Measurements from ENCODE around the gene RHEB. TPM values are rescaled to one million over a fixed set of nuclear protein-coding genes. Genes with fewer than 3 reads are reported as not detected.

The RHEB gene
- total RNA-seq, 1 experiment from 2014 or later: 87.0 TPM

DNA sequence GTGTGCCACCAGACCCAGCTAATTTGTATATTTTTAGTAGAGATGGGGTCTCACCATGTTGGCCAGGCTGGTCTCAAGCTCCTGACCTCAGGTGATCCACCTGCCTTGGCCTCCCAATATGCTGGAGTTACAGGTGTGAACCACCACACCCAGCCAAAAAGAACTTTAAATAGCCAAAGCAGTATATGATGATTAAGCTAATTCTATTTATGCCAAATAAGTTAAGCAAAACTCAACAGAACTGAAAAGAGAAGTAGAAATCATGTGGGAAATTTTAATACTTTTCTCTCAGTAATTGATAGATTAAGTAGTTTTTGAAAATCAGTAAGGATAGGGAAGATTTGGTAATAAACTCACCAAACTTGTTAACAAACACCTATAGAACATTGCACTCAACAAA, 24.5 kb upstream of the RHEB start:
- Histone ChIP-seq H3K4me1 (ENCODE audit: insufficient read depth, low read length) (no peaks in the 10 kb centered on the region), H3F3A (ENCODE audit: low read length, unreplicated experiment) (no peaks in the 10 kb centered on the region), H3K27me3 (ENCODE audit: low read length) (no peaks in the 10 kb centered on the region), H3K79me2 (ENCODE audit: low read length) (no peaks in the 10 kb centered on the region), H3K9me2 (replicated peaks; ENCODE audit: low read length) (no peaks in the 10 kb centered on the region), H4K20me1 (ENCODE audit: low read length) (no peaks in the 10 kb centered on the region), H2AFZ (ENCODE audit: low read length) (no peak overlapping the region), H3K36me3 (ENCODE audit: low read depth, low read length) (no peaks in the 10 kb centered on the region), H3K4me3 (ENCODE audit: low read length) (no peak overlapping the region), H3K4me2 (ENCODE audit: low read length) (no peak overlapping the region), H3K27ac (ENCODE audit: low read length) (no peak overlapping the region), H3K9ac (ENCODE audit: low read length) (no peak overlapping the region), H3K9me3 (ENCODE audit: low read length) (no peaks in the 10 kb centered on the region)
- no TSS peak for BruUV-seq (replicated peaks)
- POLR2A ChIA-PET (ENCODE audit: unreplicated experiment): no interaction called here
- TF ChIP-seq EZH2phosphoT487 (IDR thresholded peaks at IDR 0.05; ENCODE audit: borderline replicate concordance, low read length): no peak
- no peak for TF ChIP-seq EZH2 (IDR thresholded peaks at IDR 0.05; ENCODE audit: low read length, unreplicated experiment)
- CTCF ChIA-PET: no interaction called here
- DNase-seq (no peak), ATAC-seq (no peak)
- intact Hi-C loops (cut with micrococcal nuclease): no loop called here

DNA sequence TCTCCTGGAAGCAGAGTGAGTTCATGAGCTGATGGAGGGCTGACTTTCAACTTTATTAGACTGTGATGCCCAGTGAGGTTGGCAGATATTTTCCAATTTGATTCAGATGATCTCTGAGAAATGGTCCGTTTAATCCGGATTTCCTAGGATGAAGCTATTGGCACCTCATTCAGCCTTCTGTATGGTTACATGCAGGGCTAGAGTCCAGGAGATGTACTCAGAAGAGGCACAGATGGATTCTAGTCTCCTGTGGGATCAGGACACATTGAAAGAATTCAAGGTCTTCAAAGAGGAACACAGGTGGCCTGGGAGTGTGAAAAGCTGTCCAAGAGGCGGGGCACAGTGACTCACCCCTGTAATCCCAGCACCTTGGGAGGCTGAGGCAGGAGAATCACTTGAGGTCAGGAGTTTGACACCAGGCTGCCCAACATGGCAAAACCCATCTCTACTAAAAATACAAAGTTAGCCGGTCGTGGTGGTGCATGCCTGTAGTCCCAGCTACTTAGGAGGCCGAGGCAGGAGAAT, 23.0 kb upstream of the RHEB start:
- intact Hi-C loops (cut with micrococcal nuclease): no loop called here
- Histone ChIP-seq H3K27ac (ENCODE audit: low read length) (no peak overlapping the region), H4K20me1 (ENCODE audit: low read length) (no peaks in the 10 kb centered on the region), H2AFZ (ENCODE audit: low read length) (no peak overlapping the region), H3F3A (ENCODE audit: low read length, unreplicated experiment) (no peaks in the 10 kb centered on the region), H3K36me3 (ENCODE audit: low read depth, low read length) (no peaks in the 10 kb centered on the region), H3K27me3 (ENCODE audit: low read length) (no peaks in the 10 kb centered on the region), H3K4me1 (ENCODE audit: insufficient read depth, low read length) (no peaks in the 10 kb centered on the region), H3K9ac (ENCODE audit: low read length) (no peak overlapping the region), H3K9me2 (replicated peaks; ENCODE audit: low read length) (no peaks in the 10 kb centered on the region), H3K4me3 (ENCODE audit: low read length) (no peak overlapping the region), H3K4me2 (ENCODE audit: low read length) (no peak overlapping the region), H3K9me3 (ENCODE audit: low read length) (no peaks in the 10 kb centered on the region), H3K79me2 (ENCODE audit: low read length) (no peaks in the 10 kb centered on the region)
- BruUV-seq (replicated peaks): no TSS peak
- POLR2A ChIA-PET (ENCODE audit: unreplicated experiment): no interaction called here
- CTCF ChIA-PET: no interaction called here
- TF ChIP-seq EZH2 (IDR thresholded peaks at IDR 0.05; ENCODE audit: low read length, unreplicated experiment) (no peak), EZH2phosphoT487 (IDR thresholded peaks at IDR 0.05; ENCODE audit: borderline replicate concordance, low read length) (no peak)
- TF ChIP-seq, protein P1, sequence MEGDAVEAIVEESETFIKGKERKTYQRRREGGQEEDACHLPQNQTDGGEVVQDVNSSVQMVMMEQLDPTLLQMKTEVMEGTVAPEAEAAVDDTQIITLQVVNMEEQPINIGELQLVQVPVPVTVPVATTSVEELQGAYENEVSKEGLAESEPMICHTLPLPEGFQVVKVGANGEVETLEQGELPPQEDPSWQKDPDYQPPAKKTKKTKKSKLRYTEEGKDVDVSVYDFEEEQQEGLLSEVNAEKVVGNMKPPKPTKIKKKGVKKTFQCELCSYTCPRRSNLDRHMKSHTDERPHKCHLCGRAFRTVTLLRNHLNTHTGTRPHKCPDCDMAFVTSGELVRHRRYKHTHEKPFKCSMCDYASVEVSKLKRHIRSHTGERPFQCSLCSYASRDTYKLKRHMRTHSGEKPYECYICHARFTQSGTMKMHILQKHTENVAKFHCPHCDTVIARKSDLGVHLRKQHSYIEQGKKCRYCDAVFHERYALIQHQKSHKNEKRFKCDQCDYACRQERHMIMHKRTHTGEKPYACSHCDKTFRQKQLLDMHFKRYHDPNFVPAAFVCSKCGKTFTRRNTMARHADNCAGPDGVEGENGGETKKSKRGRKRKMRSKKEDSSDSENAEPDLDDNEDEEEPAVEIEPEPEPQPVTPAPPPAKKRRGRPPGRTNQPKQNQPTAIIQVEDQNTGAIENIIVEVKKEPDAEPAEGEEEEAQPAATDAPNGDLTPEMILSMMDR (conservative IDR thresholded peaks at IDR 0.05; ENCODE audit: low read depth, low read length): no peak
- ATAC-seq: no peak
- DNase-seq: no peak

DNA sequence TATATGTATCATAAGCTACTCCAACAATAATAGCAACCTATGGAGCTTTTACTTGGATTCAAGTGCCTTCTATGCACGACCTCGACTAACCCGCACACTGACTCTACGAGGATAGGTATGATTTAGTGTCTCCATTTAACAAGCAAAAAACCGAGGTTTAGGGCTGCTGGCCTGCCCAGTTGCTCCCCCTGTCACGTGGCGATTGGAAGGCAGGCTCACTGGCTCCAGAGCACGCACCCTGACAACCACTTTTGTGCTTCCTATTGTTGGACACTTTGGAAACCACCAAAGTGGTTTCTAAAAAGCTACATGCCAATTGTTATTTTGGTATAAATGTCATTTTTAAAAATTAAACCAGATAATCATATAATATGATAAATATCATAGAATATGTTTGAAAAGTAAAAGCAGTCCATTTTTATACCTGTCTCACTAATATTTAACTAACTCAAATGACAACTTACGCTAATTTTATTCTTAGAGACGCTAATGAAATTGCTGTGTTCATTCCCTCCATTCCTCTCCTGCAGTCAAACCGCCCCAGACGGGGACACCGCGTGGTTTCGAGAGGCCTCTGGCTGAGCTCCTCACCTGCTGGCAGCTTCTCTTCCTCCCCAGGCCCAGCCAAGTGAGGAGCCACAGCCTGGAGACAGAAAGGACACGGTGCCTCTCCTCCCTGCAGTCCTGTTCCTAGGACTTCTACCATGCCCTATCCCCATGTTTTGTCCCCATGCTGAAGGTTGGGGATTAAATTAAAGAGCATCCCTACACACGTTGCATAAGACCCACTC, 22.2 kb upstream of the RHEB start:
- Histone ChIP-seq H3K9ac (ENCODE audit: low read length) (no peak overlapping the region), H3K4me1 (ENCODE audit: insufficient read depth, low read length) (no peaks in the 10 kb centered on the region), H3K27ac (ENCODE audit: low read length) (no peak overlapping the region), H3K79me2 (ENCODE audit: low read length) (no peaks in the 10 kb centered on the region), H3K4me2 (ENCODE audit: low read length) (no peak overlapping the region), H2AFZ (ENCODE audit: low read length) (no peak overlapping the region), H3K9me3 (ENCODE audit: low read length) (no peaks in the 10 kb centered on the region), H4K20me1 (ENCODE audit: low read length) (no peaks in the 10 kb centered on the region), H3F3A (ENCODE audit: low read length, unreplicated experiment) (no peaks in the 10 kb centered on the region), H3K36me3 (ENCODE audit: low read depth, low read length) (no peaks in the 10 kb centered on the region), H3K27me3 (ENCODE audit: low read length) (no peaks in the 10 kb centered on the region), H3K4me3 (ENCODE audit: low read length) (no peak overlapping the region), H3K9me2 (replicated peaks; ENCODE audit: low read length) (no peaks in the 10 kb centered on the region)
- no TSS peak for BruUV-seq (replicated peaks)
- CTCF ChIA-PET: no interaction called here
- ATAC-seq (no peak), DNase-seq (no peak)
- POLR2A ChIA-PET (ENCODE audit: unreplicated experiment): no interaction called here
- intact Hi-C loops (cut with micrococcal nuclease): no loop called here
- TF ChIP-seq, protein P1 (conservative IDR thresholded peaks at IDR 0.05; ENCODE audit: low read depth, low read length): no peak
- TF ChIP-seq EZH2 (IDR thresholded peaks at IDR 0.05; ENCODE audit: low read length, unreplicated experiment): no peak

Measured in PC-3 (cell line).